WI38 (cell line): Measurements from ENCODE around the gene CAPN11.
A peak's percentile ranks its signal among the peaks of the same experiment; 100 is the strongest.

Source experiments
- H3K4me3 ChIP-seq: 2 replicates; pipeline ENCODE4 v1.5.1; 2011; ENCODE audit warnings: low read depth, mild to moderate bottlenecking, control low read depth, low read length
- TF ChIP-seq, protein P1 (sequence below): IDR thresholded peaks from 2 replicates; pipeline ENCODE4 v1.5.1; 2012; ENCODE audit warnings: low read depth, mild to moderate bottlenecking, control low read depth, low read length

The CAPN11 gene

GRCh38 chr6:44171899-44172546 lies 13.4 kb downstream of the CAPN11 start:
- H3K4me3 ChIP-seq: no peak overlapping the region
- TF ChIP-seq, protein P1, sequence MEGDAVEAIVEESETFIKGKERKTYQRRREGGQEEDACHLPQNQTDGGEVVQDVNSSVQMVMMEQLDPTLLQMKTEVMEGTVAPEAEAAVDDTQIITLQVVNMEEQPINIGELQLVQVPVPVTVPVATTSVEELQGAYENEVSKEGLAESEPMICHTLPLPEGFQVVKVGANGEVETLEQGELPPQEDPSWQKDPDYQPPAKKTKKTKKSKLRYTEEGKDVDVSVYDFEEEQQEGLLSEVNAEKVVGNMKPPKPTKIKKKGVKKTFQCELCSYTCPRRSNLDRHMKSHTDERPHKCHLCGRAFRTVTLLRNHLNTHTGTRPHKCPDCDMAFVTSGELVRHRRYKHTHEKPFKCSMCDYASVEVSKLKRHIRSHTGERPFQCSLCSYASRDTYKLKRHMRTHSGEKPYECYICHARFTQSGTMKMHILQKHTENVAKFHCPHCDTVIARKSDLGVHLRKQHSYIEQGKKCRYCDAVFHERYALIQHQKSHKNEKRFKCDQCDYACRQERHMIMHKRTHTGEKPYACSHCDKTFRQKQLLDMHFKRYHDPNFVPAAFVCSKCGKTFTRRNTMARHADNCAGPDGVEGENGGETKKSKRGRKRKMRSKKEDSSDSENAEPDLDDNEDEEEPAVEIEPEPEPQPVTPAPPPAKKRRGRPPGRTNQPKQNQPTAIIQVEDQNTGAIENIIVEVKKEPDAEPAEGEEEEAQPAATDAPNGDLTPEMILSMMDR: no peak

DNA sequence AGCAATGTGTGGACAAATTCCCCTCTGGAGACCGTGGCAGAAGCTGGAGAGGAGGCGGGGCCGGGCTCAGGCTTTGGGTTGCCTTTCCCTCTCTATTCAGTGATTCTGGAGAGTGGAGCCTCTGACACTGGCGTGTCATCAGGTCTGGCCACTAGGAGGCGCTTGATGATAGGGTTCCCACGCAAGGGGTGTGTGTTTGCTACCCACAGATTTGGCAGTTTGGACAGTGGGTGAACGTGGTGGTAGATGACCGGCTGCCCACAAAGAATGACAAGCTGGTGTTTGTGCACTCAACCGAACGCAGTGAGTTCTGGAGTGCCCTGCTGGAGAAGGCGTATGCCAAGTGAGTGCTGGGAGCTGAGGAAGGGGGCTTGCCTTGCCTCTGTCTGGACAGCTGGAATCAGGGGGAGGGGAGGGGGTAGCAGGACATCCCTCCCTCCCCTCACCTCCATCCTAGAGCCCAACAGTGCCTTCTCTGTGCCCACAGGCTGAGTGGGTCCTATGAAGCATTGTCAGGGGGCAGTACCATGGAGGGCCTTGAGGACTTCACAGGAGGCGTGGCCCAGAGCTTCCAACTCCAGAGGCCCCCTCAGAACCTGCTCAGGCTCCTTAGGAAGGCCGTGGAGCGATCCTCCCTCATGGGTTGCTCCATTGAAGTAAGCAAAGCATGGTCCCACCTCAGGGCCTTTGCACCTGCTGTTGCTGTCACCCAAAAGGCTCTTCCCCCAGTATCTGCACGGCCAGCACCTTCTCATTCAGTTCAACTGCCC lies 14.3 kb downstream of the CAPN11 start:
- H3K4me3 ChIP-seq: no peak overlapping the region

GRCh38 chr6:44176130-44176761 lies 17.6 kb downstream of the CAPN11 start:
- no peak overlapping the region for H3K4me3 ChIP-seq
- TF ChIP-seq, protein P1: no peak

More for the DNA sequence above, 14.3 kb downstream of the CAPN11 start:
- TF ChIP-seq, protein P1: peak; percentile 95

DNA sequence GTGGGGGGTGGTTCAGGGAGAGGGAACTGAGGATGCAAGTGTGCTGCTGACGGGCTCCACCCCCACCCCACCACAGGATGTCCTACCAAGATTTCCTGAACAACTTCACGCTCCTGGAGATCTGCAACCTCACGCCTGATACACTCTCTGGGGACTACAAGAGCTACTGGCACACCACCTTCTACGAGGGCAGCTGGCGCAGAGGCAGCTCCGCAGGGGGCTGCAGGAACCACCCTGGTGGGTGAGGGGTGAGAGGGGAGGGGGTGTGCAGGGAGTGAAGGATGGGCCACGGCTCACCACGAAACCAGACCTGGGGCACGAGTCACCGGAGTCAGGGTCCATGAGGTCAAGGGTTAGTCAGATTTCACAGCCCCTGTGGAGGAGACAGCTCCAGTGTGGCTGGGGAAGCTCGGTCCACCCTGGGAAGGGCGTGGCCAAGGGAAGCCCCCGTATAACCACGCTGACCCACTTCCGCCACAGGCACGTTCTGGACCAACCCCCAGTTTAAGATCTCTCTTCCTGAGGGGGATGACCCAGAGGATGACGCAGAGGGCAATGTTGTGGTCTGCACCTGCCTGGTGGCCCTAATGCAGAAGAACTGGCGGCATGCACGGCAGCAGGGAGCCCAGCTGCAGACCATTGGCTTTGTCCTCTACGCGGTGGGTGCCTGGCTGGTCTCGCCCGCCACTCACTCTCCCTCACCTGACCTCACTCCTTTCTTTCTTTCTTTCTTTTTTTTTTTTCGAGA lies 18.3 kb downstream of the CAPN11 start:
- TF ChIP-seq, protein P1: no peak
- H3K4me3 ChIP-seq: no peak overlapping the region

- TF ChIP-seq, protein P1: no peak
- H3K4me3 ChIP-seq: no peak overlapping the region
Observed at GRCh38 chr6:44177691-44178423, 19.2 kb downstream of the CAPN11 start.

DNA sequence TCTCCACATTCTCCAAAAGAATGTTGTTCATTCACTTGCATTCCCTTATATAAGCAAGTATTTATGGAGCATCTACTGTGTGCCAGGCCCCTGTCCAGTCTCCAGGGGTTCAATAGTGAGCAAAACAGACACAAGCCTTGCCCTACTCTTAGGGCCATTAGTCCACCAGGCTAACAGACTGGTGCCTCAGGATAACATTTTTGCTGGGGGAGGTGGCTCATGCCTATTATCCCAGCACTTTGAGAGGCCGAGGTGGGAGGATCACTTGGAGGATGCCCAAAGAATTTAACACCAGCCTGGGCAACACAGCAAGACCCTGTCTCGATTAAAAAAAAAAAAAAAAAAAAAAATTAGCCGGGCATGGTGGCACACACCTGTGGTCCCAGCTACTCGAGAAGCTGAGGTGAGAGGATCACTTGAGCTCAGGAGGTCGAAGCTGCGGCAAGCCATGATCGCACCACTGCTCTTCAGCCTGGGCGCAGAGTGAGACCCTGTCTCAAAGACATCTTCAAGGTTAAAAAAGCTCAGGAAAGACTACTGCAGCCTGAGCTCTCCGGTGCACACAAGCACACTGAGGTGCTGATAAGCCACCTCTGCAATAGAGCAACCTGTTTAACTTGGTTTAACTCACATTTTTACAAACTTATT lies 19.9 kb downstream of the CAPN11 start:
- TF ChIP-seq, protein P1: no peak
- no peak overlapping the region for H3K4me3 ChIP-seq
